K562 (cell line): ENCODE results near the gene VPS11. TPM values are rescaled to one million over a fixed set of nuclear protein-coding genes. Genes with fewer than 3 reads are reported as not detected.

Experiments
- EWSR1 ChIP-seq: fragments of 450-650 bp; IDR thresholded peaks from 2 replicates; pipeline ENCODE4 v1.6.1; 2018; ENCODE audit warnings: borderline replicate concordance, mild to moderate bottlenecking, low read depth, moderate library complexity; ENCODE audit not compliant: partially characterized antibody
- FIP1L1 ChIP-seq: fragments of 200-400 bp; formaldehyde crosslinking; IDR thresholded peaks from 2 replicates; pipeline ENCODE4 v1.6.1; 2018; ENCODE audit warnings: mild to moderate bottlenecking, low read depth, low read length; ENCODE audit not compliant: poor library complexity, severe bottlenecking
- FOXA3 ChIP-seq, 2 experiments: fragments of 450-650 bp in 1 of 2; sonication (generic) in 1 of 2; formaldehyde crosslinking; IDR thresholded peaks in 1 of 2; conservative IDR thresholded peaks in 1 of 2; 2 replicates each; pipeline versions ENCODE4 v1.4.0 to v1.8.0; 2020 to 2022; ENCODE audit warnings: mild to moderate bottlenecking in 2 of 2, missing genetic modification reagents in 1 of 2
- FOXM1 ChIP-seq, 2 experiments: fragments of 450-650 bp in 1 of 2; sonication (generic) in 1 of 2; formaldehyde crosslinking in 1 of 2; IDR thresholded peaks; 2 replicates each; pipeline versions ENCODE4 v1.6.1 to v1.9.0; 2017 to 2022; ENCODE audit warnings: low read depth in 2 of 2, mild to moderate bottlenecking in 2 of 2, missing genetic modification reagents in 1 of 2, moderate library complexity in 1 of 2
- KDM5B ChIP-seq: fragments of 200-600 bp; sonication (generic); IDR thresholded peaks from 2 replicates; pipeline ENCODE4 v1.6.1; 2012; ENCODE audit warnings: low read depth, mild to moderate bottlenecking, moderate library complexity, low read length, control low read depth, inconsistent platforms; ENCODE audit not compliant: insufficient replicate concordance
- NONO ChIP-seq, 2 experiments: fragments of 200-400 bp in 1 of 2; fragments of 450-650 bp in 1 of 2; formaldehyde crosslinking in 1 of 2; IDR thresholded peaks; 2 replicates each; pipeline ENCODE4 v1.6.1; 2017; ENCODE audit warnings: low read depth in 2 of 2, mild to moderate bottlenecking in 2 of 2, moderate library complexity in 2 of 2, low read length in 1 of 2
- NRF1 ChIP-seq, 2 experiments: fragments of 450-650 bp; IDR thresholded peaks in 1 of 2; conservative IDR thresholded peaks in 1 of 2; 2 replicates each; pipeline ENCODE4 v1.6.1; 2014; ENCODE audit warnings: mild to moderate bottlenecking in 2 of 2
- PHF8 ChIP-seq: fragments of 200-600 bp; sonication (generic); IDR thresholded peaks from 2 replicates; pipeline ENCODE4 v1.6.1; 2012; ENCODE audit warnings: mixed run types, mild to moderate bottlenecking, inconsistent platforms, low read length, moderate library complexity, borderline replicate concordance
- POLR2AphosphoS5 ChIP-seq: IDR thresholded peaks from 2 replicates; pipeline ENCODE4 v1.6.1; 2011; ENCODE audit warnings: mild to moderate bottlenecking, low read depth, low read length, moderate library complexity; ENCODE audit not compliant: control insufficient read depth, insufficient read depth
- RBBP5 ChIP-seq: fragments of 200-600 bp; sonication (generic); IDR thresholded peaks from 2 replicates; pipeline ENCODE4 v1.6.1; 2012; ENCODE audit warnings: borderline replicate concordance, mild to moderate bottlenecking, low read length, control low read depth, inconsistent platforms; ENCODE audit not compliant: insufficient read depth, poor library complexity, severe bottlenecking
- RBFOX2 ChIP-seq: fragments of 200-400 bp; formaldehyde crosslinking; IDR thresholded peaks from 2 replicates; pipeline ENCODE4 v1.6.1; 2017; ENCODE audit warnings: low read depth, mild to moderate bottlenecking, low read length, moderate library complexity
- STAT5B ChIP-seq: fragments of 250-450 bp; sonication (Bioruptor Pico); IDR thresholded peaks from 2 replicates; pipeline ENCODE4 v1.8.0; 2021; ENCODE audit warnings: mild to moderate bottlenecking, inconsistent platforms
- UBTF ChIP-seq, 2 experiments: IDR thresholded peaks; 2 replicates each; pipeline ENCODE4 v1.6.1; 2012; ENCODE audit warnings: improper control_type of control experiment in 2 of 2, low read depth in 2 of 2, low read length in 2 of 2, borderline replicate concordance in 1 of 2
- USF1 ChIP-seq: sonication (generic); formaldehyde crosslinking; IDR thresholded peaks from 2 replicates; pipeline ENCODE4 v1.9.0; 2022; ENCODE audit warnings: mild to moderate bottlenecking, missing genetic modification reagents
- ZNF395 ChIP-seq: fragments of 200-800 bp; sonication (Bioruptor generic); IDR thresholded peaks from 2 replicates; pipeline ENCODE4 v1.6.1; 2017; ENCODE audit warnings: missing genetic modification characterization, missing compliant biosample characterization
- polyA plus RNA-seq, 8 experiments: library from polyadenylated mRNA; depleted of rRNA in 4 of 8; stranded (reverse) in 5 of 8; unstranded in 3 of 8; fragments of >200 nt; fragmentation: Nextera tagmentation in 2 of 8; fragmentation: Illumina TruSeq in 1 of 8; extraction: Ambion mirVana in 2 of 8; extraction: Trizol in 1 of 8; gene quantifications; 2 replicates each; pipeline versions ENCODE4 v1.2.1 to v1.2.3, GENCODE V29; 2011 to 2014; ENCODE audit warnings: inconsistent platforms in 1 of 8, missing spikeins in 1 of 8
- total RNA-seq, 7 experiments: library from RNA; depleted of rRNA in 6 of 7; stranded (reverse); fragments of >200 nt in 6 of 7; fragmentation: Illumina TruSeq in 2 of 7; extraction: Trizol in 2 of 7; gene quantifications; 2 replicates each; pipeline versions ENCODE4 v1.2.1 to v1.2.3, GENCODE V29; 2011 to 2021; ENCODE audit warnings: low replicate concordance in 1 of 7
- TF ChIP-seq, protein P1 (sequence below): sonication (generic); formaldehyde crosslinking; IDR thresholded peaks from 2 replicates; pipeline ENCODE4 v1.8.0; 2022; ENCODE audit warnings: mild to moderate bottlenecking, missing genetic modification reagents

The VPS11 gene
- total and polyA plus RNA-seq, 9 of the 15 experiments (the other 6 are each of a cell fraction or from before 2014, with no cell fraction given), result 14.1 to 35.5 (median 27.5) TPM

DNA sequence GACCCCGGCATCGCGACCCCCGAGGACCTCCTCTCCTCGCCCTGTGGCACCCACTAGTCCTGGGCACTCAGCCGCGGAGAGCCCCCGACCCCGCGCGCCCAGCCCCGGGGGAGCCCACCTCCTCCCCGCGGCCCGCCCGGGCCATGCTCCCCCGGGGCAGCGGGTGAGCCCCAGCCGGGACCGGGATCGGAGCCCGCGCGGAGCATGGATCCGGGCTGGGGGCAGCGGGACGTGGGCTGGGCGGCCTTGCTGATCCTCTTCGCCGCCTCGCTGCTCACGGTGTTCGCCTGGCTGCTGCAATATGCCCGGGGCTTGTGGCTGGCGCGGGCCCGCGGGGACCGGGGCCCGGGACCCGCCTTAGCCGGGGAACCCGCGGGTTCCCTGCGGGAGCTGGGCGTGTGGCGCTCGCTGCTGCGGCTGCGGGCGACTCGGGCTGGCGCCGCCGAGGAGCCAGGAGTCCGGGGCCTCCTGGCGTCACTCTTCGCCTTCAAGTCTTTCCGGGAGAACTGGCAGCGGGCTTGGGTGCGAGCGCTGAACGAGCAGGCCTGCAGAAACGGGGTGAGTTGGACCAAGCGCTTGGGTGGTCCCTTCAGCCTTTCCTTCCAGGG is 40.0 kb downstream of the VPS11 start (continued):
- TF ChIP-seq RBFOX2 (peak; percentile 72), FIP1L1 (peak; percentile 22), NRF1 (conservative IDR thresholded peaks at IDR 0.05 in 1 of 2, IDR thresholded peaks at IDR 0.05 in 1 of 2) (peak in 1 of 2 experiments; percentile 42; a peak in 3 of 4 replicates), UBTF (IDR thresholded peaks at IDR 0.05; ENCODE audit: borderline replicate concordance in 1 of 2, low read depth in 2 of 2, low read length in 2 of 2) (peak in 1 of 2 experiments; percentile 83; a peak in 2 of 4 replicates), EWSR1 (no peak), FOXA3 (CRISPR knock-in tag; conservative IDR thresholded peaks at IDR 0.05 in 1 of 2, IDR thresholded peaks at IDR 0.05 in 1 of 2) (0 out of 4 replicates have a peak, but pooled peaks of 1 of the 2 experiments have one; percentile 38), RBBP5 (peak; percentile 25), STAT5B (CRISPR knock-in tag) (no peak), PHF8 (peak; percentile 14; the same call in 1 of the 2 replicates), KDM5B (peak; percentile 31), ZNF395 (CRISPR knock-in tag) (peak; percentile 66; the same call in 1 of the 2 replicates), FOXM1 (IDR thresholded peaks at IDR 0.05; ENCODE audit: low read depth) (no peak), FOXM1 (CRISPR knock-in tag; IDR thresholded peaks at IDR 0.05; ENCODE audit: low read depth) (peak; percentile 41; the same call in 1 of the 2 replicates), POLR2AphosphoS5 (no peak), USF1 (0 out of 2 replicates have a peak, but pooled peaks have one; percentile 17), NONO (IDR thresholded peaks at IDR 0.05; ENCODE audit: low read depth in 2 of 2, low read length in 1 of 2) (peak in 1 of 2 experiments; percentile 71; a peak in 1 of 4 replicates)
- TF ChIP-seq, protein P1, sequence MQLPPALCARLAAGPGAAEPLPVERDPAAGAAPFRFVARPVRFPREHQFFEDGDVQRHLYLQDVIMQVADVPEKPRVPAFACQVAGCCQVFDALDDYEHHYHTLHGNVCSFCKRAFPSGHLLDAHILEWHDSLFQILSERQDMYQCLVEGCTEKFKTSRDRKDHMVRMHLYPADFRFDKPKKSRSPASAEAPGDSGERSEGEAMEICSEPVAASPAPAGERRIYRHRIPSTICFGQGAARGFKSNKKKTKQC (CRISPR knock-in tag), result peak; percentile 18; the same call in 1 of the 2 replicates
